Left forelimb (tissue), 1 donor: ENCODE measurements around the gene CADPS2.
"Not testable (repeated sequence)": the region's sequence is repeated elsewhere in the genome, so short reads cannot be mapped to it uniquely, and the experiment has no call there.

Experiments
- DNase-seq: peaks from one replicate; pipeline ENCODE4 v3.0.0-alpha.2; 2018; ENCODE audit warnings: low spot score

Gene CADPS2

GRCh38 chr7:122673951-122674350 lies 212.3 kb downstream of the CADPS2 start:
- DNase-seq = no peak

GRCh38 chr7:122672536-122672935 lies 213.7 kb downstream of the CADPS2 start:
- no peak for DNase-seq

GRCh38 chr7:122663733-122664132 lies 222.5 kb downstream of the CADPS2 start:
- no peak for DNase-seq

GRCh38 chr7:122658856-122659255 lies 227.4 kb downstream of the CADPS2 start:
- DNase-seq = no peak

GRCh38 chr7:122653685-122654084 lies 232.6 kb downstream of the CADPS2 start:
- DNase-seq = no peak

- no peak for DNase-seq
Measured at GRCh38 chr7:122652876-122653275, 233.4 kb downstream of the CADPS2 start.

- no peak for DNase-seq
Measured at GRCh38 chr7:122651451-122651850, 234.8 kb downstream of the CADPS2 start.

- DNase-seq = no peak
Measured at GRCh38 chr7:122643250-122643649, 243.0 kb downstream of the CADPS2 start.

- no peak for DNase-seq
Measured at GRCh38 chr7:122638459-122638858, 247.8 kb downstream of the CADPS2 start.

GRCh38 chr7:122637784-122638183 lies 248.5 kb downstream of the CADPS2 start:
- DNase-seq = no peak

GRCh38 chr7:122635481-122635880 lies 250.8 kb downstream of the CADPS2 start:
- not testable (repeated sequence) for DNase-seq

- DNase-seq = no peak
Measured at GRCh38 chr7:122633472-122633871, 252.8 kb downstream of the CADPS2 start.

- no peak for DNase-seq
Measured at GRCh38 chr7:122632238-122632637, 254.0 kb downstream of the CADPS2 start.

- DNase-seq = no peak
Measured at GRCh38 chr7:122629412-122629953, 256.8 kb downstream of the CADPS2 start.

- no peak for DNase-seq
Measured at GRCh38 chr7:122628651-122629411, 257.4 kb downstream of the CADPS2 start.

GRCh38 chr7:122626785-122627184 lies 259.5 kb downstream of the CADPS2 start:
- DNase-seq = no peak

- DNase-seq = no peak
Measured at GRCh38 chr7:122622682-122623081, 263.6 kb downstream of the CADPS2 start.

- DNase-seq = no peak
Measured at GRCh38 chr7:122619664-122620063, 266.6 kb downstream of the CADPS2 start.

- no peak for DNase-seq
Measured at GRCh38 chr7:122618585-122619189, 267.6 kb downstream of the CADPS2 start.

GRCh38 chr7:122616951-122617350 lies 269.3 kb downstream of the CADPS2 start:
- DNase-seq = no peak

GRCh38 chr7:122605929-122606328 lies 280.3 kb downstream of the CADPS2 start:
- DNase-seq = no peak

GRCh38 chr7:122604251-122604650 lies 282.0 kb downstream of the CADPS2 start:
- DNase-seq = no peak

GRCh38 chr7:122602800-122603199 lies 283.5 kb downstream of the CADPS2 start:
- no peak for DNase-seq
